Fibroblast of peridontal ligament (primary cell): Measurements from ENCODE around the gene CNN2.
"Not testable (repeated sequence)": the region's sequence is repeated elsewhere in the genome, so short reads cannot be mapped to it uniquely, and the experiment has no call there.

Experiments used
- DNase-seq: peaks from one replicate; pipeline ENCODE4 v3.0.0-alpha.2; 2010; ENCODE audit errors: extremely low read depth

Gene CNN2

DNA sequence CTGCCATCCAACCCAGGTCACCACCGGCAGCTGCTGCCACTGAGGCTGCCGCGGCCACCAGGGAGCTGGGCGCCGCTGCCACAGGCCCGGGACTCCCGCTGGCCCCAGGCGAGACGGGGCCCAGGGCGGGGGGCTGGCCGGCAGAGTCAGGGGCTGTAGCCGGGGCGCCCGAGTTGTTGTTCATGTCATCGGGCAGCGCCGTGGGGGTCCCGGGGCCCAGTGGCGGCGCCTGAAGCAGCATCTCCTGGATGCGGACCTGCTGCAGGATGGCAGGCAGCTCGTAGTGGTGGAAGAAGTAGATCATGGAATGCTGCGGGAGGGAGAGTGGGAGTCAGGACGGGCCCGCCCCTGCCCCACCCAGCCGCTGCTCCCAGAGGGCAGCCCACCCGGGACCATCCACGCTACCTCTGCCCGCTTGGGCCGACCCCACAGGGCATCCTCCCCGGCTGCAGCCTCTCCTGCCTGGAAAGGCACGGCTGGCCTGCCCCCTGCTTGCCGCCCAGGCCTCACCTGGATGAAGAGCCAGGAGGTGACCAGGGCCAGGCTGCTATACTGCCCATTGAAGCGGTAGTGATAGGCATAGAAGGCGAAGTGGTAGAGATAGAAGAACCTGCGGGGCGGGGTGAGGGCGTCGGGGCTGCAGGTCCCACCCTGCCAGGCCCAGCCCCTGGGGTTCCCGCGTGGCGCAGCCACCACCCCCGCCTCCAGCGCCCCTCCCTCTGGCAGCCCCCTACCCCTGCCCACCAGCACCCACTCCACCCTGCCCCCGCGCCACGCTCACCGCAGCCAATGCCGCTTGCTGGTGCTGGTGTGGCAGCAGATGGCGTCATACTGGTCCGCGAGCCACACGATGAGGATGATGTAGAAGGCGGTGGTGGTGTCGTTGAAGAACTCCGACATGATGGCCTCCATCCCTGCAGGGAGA, 15.6 kb upstream of the CNN2 start:
- no peak for DNase-seq

DNA sequence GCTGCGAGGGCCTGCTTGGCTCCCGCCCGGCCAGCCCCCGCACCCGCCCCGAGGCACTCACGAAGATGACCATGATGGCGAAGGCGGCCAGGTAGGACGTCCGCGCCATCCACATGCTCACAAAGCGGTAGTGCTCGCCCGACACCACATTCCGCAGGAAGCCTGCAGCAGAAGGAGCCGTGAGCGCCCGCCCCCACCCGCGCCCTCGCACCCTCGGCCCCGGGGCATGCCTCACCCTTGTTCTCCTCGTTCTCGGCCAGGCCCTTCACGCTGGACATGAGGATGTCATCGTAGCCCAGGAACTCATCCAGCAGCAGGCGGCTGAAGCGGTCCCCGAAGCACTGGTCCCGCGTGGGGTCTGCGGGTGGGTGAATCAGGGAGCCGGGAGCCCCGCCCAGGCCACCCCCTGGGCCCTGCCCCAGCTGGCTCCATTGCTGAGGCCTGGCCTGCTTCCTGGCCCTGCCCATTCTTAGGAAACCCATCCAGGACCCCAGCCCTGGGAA, 14.5 kb upstream of the CNN2 start:
- no peak for DNase-seq

DNA sequence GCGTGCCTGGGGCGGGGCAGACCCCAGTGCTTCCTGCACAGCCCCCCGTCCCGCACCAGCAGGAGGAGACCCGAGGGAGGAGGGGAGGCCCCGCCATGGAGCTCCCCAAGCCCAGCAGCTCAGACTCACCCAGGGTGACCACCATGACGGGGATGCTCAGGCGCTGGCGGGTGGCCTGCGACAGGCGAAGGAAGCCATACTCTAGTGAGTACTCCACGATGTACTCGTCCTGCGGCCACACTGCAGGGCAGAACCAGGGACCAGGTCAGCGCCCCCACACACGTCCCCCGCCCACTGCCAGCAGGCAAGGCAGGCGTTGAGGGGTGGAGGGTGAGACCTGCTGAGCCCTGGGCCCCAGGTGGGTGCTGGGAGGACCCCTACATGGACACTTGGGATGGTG, 14.1 kb upstream of the CNN2 start:
- no peak for DNase-seq

DNA sequence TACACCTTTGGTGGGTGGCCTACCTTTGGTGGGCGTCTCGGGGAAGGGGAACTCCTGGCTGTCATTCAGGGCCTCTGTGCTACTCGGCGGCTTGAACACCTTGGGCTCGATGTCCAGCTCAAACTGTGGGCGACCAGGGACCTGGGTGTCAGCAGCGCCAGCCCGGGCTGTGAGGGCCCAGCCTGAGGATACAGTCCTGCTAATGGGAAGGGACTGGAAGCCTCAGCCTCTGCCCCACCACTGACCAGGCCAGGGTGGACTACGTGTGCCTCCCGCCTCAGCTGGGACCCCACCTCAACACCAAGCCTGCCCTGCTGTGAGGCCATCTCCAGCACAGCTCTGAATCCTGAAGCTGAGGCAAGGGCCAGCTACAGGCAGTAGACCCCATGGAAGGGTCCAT, 13.2 kb upstream of the CNN2 start:
- DNase-seq, result no peak

DNA sequence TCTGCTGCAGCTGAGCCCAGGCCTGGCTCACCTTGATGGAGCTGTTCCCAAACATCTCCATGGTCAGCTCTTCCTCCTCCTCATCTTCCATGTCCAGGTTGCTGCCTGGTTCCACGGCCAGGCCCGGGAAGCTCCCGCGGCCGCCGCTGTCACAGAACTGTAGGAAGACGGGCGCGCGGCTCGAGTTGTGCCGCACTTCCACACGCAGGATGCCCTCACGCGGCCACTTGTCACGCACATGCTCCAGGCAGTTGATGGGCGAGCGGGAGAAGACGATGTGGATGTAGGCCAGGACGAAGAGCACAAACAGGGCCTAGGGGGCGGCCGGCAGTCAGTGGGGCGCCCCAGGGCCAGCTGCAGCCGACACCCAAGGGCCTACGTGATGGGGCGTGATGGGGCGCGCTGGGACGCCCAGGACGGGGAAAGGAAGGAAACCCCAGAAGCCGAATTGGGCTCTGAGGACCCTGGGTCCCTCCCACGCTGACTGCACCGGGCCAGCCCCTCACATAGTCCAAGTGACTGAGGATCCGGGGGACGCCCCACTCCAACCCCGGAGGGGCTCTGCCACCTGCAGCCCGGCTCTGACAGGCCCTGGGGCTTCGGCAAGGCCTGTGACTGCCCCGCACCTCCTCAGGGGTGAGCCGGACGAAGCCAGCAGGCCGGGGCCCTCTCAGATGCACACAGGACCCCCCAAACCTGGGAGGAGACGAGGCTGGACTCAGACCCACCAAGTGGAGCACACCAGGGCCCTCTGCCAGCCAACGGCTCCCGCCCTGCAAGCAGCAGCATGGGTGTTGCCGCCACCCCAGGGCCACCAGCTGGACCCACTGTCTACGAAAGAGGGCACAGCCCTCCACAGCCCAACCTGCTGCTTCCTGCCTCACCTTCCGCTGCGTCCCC, 12.0 kb upstream of the CNN2 start:
- no peak for DNase-seq

DNA sequence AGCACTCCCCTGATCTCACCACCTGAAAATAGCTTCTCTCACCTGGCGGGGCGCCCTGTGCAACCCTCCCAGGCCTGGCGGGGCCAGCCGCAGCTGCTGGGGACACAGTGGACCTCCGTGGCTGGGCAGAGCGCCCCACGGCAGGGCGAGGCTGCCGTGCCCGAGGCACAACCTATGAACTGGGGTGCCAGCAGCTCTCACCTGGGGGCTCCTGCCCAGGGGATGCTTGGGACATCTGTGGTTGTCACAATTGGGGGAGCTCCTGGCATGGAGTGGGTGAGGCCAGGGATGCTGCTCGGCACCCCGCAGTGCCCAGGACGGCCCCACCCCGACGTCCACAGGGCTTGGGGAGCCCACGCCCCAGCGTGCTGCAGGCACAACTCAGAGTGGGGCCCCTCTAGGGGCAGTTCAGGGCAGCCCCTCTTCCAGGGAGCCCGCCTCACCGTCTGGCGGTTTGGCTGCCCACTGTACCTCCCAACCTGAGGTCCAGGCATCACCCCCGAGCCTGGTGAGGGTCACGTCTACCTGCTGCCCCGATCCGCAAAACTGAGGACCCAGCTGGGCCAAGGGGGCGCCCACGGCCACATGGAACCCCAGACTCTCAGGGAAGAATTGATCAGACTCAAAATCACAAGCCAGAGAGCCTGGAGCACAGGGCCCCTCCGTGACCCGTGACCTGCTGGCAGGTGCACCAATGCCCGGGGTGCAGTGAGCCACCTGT, 11.2 kb upstream of the CNN2 start:
- no peak for DNase-seq

DNA sequence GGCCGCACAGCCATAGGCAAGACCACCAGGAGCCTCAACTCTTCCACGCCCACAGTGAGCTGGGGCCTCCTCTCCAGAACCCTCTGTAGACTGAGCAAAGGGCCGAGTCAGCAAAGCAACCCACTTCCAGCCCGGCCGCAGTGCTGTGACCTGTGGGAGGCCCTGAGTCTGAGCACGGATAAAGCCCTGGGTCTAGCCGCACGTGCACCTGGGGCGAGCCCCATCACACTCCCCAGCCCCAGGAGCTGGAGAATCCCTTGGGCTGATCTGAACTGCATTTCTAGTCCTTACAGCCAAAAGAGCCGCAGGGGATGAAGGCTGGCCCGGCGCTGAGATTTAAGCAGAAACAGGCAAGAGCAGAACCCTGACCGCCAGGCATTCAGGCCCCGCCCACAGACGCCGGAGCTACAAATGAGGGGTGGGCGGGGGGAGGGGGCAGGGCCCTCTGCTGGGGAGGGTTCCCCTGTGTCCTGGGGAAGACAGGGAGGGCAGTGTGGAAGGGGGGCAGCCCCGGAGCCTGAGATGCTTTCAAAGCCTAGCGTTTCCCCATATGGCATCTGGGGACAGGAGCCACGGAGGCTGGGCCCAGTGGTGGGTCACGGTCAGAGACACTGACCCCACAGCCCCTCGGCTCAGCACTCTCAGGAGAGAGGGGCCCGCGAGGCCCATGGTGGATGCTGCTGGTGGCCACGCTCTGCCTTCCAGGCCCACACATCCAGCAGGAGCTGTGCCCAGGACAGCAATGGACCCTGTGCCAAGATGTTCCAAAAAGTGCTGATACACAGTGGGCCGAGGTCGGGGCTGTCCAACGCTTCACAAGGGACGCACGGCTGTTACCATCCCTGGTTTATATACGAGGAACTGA, 10.4 kb upstream of the CNN2 start:
- DNase-seq, result no peak

DNA sequence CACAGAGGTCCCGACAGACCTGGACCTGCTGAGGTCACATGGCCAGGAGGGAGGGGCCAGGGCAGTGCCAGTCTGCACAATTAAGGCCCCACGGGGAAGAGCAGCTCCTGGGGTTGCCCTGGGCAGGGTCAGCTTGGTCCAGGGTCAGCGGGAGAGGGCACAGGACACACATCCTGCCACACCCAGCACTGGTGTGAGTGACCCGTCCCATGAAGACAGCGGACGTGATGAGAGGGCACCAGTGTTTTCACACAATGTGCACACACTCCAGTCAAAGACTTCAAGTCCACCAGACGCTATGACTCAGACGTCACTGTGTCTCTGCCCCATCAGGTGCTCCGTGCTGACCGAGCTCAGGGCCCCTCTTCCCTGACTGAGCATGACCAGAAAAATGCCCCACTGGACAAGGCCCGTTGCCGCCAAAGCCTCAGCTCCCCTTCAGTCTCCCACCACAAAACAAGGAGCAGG, 9.7 kb upstream of the CNN2 start:
- DNase-seq, result no peak

DNA sequence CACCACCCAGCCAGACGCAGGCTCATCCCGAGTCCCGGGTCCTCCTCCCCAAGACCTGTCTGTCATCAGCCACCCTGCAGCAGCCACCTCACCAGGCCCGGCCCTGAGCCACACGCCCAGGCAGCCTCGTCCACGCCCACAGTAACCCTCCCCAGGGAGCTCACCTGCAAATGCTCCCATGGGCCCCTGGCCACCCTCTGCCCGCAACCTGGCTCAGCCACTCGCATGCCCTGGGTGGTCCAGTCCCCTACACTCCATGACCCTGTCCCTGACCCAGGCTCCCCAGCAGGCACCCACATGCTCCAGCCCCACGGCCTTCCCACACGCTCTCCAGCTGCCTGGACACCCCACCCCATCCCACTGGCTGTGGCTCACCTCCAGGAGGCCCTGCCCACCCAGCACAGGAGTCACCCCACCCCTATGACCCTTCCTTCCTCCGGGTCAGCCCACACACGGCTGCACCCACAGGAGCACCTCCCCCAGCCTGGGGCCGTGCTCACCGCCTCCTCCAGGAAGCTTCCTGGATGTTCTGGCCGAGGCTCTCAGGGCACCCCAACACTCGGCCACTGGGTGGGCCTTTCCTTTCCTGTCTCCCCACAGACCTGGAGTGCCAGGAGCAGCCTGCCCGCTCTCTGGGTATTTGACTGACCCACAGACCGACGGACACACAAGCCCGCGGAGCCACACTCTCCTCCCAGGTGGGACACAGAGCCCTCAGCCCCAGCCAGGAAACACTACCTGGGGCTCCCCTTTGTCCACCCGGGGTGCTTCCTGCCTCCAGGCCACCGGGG, 9.1 kb upstream of the CNN2 start:
- DNase-seq, result no peak

DNA sequence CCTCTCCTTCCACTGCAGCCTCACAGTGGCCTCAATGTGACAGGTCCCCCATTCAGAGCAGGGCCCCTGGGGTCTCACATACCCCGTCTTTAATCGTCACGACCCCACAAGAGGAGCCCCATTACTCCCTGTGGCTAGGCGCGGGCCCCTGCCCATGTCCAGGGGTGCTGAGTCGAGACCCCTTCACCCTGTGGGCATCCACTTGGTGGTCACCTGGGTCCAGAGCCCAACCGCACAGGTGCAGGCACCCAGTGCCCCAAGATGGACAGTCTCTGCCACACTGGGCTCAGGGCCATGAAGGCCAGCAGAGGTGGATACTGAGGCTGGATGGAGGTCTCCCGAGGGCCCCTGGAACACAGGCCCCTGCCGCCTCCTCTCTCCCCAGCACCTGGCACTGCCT, 8.5 kb upstream of the CNN2 start:
- DNase-seq, result no peak

DNA sequence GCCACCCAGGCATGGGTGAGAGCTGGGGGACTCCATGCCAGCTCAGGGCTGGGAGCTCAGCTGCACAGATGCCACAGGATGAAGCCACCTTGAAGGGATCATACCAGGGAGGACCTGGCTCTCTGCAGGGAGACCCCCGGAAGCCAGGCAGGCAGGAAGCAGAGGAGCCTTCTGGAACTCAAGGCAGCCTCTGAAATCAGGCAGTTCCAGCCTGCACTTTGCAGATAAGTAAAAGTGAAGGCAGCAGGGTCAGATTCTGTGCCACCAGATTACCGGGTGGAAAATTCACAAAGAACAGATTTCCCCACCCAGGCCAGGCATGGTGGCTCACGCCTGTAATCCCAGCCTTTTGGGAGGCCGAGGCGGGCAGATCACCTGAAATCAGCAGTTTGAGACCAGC, 8.0 kb upstream of the CNN2 start:
- DNase-seq, result no peak

DNA sequence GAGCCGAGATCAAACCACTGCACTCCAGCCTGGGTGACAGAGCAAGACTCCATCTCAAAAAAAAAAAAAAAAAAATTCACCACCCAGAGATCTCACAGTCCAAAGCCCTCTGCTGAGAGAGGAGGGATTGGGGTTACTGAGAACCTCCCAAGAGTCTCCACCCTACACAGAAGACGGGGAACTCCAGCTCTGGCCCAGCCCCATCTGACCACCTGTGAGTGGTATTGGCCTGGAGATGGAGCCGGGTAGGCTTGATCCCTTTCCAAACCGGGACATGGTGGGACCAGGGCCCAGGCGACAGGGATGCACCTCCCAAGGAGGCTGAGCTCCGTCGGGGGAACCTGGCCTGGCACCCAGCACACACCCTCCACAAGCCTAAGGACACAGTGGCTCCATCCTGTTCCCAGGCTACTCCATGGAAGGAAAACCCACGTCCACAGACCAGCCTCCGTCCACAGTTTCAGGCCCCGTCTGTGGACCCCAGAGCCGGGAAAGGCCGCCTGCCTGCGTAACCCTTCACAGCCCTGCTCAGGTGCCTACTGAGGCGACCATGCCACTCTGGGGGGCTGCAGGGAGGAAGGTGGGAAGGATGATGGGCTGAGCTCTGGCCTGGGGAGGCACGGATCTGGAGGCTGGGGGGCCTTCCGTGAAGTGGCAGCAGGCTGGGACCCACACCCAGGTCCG, 7.3 kb upstream of the CNN2 start:
- no peak for DNase-seq

DNA sequence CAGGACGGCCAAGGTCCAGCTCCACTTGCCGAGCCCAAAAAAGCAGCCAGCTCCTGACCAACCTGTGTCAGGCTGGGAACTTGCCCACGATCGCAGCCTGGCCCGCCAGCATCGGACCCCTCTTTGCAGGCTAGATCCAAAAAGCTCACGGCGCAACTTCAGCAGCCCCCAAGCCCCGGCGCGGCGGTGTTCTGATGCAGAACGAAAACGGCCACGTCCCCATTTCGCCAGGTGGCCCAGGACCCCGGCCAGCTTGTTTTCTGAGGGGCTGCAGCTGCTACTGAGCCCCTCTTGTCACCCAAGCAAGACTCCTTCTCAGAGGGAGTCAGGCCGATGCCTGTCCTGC, 6.8 kb upstream of the CNN2 start:
- DNase-seq, result no peak

DNA sequence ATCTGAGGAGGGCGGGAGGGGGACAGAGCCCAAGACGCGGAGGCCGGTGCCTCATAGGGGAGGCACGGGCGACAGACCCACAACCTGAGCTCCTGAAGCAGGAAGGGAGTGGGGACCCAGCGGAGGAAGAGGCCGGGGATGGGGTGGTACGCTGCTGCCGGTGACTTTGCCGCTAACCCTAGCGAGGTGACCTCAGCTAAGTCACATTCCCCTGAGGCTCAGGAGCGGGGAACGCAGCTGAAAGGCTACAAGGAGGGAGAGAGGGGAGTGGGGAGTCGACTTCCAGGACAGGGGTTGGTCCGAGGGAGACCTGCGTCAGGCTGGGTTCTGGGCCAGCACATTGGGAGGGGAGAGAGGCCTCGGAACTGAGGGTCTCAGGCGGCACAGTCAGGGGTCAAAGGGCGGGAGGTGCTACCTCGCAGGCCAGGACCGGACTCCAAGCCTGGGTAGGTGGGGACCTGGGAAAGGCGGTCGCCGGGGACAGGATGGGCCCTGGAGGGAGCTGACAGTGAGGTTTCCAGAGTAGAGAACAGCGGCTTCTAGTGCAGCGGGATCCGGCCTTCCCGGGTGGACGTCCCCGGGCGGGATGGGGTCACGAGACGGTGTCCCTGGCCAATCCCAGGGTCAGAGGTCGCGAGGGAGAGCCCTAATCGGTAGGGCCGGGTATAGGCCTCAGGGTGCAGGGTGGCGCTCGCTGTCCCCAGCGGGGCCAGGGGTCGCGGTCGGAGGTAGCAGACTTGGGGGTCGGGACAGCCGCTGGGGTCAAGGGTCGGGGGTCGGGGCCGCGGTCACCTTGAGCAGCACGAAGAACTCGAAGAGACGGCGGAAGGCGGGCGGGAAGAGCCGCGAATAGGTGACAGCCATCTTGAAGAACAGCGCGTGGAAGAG, 6.2 kb upstream of the CNN2 start:
- DNase-seq, result no peak

DNA sequence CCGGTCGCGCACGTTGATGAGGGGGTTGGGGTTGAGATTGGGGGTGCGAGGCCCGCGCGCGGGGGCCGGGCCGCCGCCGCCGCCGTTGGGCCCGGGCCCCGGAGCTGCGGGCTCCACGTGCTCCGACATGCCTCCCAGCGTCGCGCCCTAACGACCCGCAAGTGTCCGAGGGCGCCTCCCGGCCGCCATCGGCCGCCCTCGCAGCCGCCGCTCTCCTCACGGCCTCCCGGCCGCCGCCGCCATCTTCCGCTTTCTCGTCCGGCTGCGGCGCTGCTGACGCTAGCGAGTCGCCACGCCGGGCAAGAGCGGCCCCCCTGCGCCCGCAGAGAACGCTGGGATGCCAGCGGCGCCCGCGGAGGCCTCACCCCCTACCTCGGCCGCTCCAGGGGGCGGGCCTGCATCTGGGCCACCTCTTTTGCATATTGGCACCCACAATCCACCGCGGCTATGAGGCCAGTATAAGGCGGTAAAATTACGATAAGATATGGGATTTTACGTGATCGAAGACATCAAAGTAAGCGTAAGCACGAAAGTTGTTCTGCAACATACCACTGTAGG, 5.5 kb upstream of the CNN2 start, which contains the start of gene TMEM259:
Gene TMEM259, minus strand, starts transcription at position 256 of the 558 bp plus-strand sequence. Its CDS starts 127 bp downstream, at position 129.
- peak; percentile 97 for DNase-seq

DNA sequence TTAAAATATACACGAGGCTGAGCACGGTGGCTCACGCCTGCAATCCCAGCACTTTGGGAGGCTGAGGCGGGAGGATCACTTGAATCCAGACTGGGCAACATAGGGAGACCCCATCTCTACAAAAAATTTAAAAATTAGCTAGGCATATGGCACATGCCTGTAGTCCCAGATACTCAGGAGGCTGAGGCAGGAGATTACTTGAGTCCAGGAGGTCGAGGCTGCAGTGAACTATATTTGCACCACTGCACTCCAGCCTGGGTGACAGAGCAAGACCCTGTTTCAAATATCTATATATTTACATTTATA, 2.6 kb upstream of the CNN2 start:
- DNase-seq, result not testable (repeated sequence)

DNA sequence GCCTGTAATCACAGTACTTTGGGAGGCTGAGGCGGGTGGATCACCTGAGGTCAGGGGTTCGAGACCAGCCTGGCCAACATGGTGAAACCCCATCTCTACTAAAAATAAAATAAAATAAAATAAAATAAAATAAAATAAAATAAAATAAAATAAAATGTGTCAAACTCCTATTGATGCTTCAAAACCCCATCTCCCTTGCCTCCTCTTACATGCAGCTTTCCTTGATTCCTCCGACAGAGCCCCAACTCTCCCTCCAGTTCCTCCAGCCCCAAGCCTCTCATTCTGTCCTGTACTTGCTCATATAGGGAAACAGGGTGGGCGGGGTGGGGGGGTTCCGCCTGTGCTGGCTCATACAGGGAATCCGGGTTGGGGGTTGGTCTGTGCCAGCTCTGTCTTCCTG, 1.3 kb upstream of the CNN2 start:
- not testable (repeated sequence) for DNase-seq
